ENCODE data around the gene CLPSL2. TPM values are rescaled to one million over a fixed set of nuclear protein-coding genes. Genes with fewer than 3 reads are reported as not detected.

Gene CLPSL2
- total RNA-seq, 2 donors from 2014 or later, result not detected

DNA sequence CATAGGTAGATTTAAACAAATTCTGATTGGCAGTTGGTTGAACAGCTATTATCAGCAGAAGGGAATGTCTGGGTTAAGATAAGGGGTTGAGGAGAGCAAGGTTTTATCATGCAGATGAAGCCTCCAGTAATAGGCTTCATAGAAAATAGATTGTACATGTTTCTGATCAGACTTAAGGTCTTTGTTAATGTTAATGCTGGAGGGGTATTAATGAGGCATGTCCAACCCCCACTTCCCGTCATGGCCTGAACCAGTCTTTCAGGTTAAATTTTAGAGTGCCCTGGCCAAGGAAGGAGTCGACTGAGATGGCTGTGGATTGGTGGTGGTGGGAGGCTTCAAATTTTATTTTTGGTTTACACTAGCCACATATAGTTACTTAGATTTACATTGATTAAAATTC lies 7.8 kb downstream of the CLPSL2 start:
- DNase-seq, result no peak
- Mint-ChIP-seq H3K27me3 (ENCODE audit: low read depth) (peaks cover 46% of the 10 kb centered on the region), H3K4me3 (no peak overlapping the region), H3K9me3 (no peaks in the 10 kb centered on the region), H3K36me3 (ENCODE audit: insufficient read depth in 2 of 2) (no peaks in the 10 kb centered on the region), H3K4me1 (ENCODE audit: low read depth) (no peaks in the 10 kb centered on the region), H3K27ac (no peak overlapping the region)
- ATAC-seq (replicated peaks in 1 of 2), result no peak

DNA sequence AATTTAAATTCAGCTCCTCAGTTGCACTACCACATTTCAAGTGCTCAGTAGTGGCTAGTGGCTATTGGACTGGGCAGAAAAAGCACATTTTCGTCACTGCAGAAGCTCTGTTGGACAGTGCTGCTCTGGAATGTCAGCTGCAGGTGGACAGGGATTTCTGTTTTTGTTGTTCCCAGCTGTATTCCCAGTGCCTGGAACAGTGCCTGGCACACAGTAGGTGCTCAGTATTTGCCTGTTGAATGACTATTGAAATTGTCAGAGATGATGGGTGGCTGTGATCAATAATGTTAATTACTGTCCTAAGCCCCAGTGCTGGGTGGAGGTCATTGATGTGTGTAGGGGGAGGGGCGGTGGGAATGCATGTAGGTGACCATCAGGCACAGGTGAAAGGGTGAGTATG lies 9.9 kb downstream of the CLPSL2 start:
- ATAC-seq (replicated peaks in 1 of 2) (no peak), DNase-seq (no peak)
- H3K4me1 Mint-ChIP-seq (ENCODE audit: low read depth), result no peaks in the 10 kb centered on the region
- H3K27ac Mint-ChIP-seq, result no peak overlapping the region
- no peaks in the 10 kb centered on the region for H3K36me3 Mint-ChIP-seq (ENCODE audit: insufficient read depth in 2 of 2)
- H3K4me3 Mint-ChIP-seq, result no peak overlapping the region
- H3K9me3 Mint-ChIP-seq, result no peaks in the 10 kb centered on the region
- peaks cover 61% of the 10 kb centered on the region for H3K27me3 Mint-ChIP-seq (ENCODE audit: low read depth)

DNA sequence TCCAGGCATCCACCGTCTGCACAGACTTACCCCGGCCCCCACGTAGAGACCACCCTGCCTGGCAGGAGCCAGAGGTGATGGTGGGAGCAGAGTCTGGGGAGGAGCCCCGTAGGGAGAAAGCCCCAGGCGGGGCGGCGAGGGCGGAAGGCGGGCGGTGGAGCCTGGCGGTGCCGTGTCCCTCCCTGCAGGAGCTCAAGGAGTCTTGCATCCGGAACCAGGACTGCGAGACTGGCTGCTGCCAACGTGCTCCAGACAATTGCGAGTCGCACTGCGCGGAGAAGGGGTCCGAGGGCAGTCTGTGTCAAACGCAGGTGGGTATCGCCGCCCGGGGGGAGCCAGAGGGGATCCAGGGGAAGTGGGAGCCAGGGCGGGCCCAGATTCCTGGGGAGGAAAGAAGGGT lies 10.4 kb downstream of the CLPSL2 start:
- peaks cover 59% of the 10 kb centered on the region for H3K27me3 Mint-ChIP-seq (ENCODE audit: low read depth)
- DNase-seq (no peak), ATAC-seq (replicated peaks in 1 of 2) (no peak)
- H3K27ac Mint-ChIP-seq, result no peak overlapping the region
- H3K4me3 Mint-ChIP-seq, result no peak overlapping the region
- H3K9me3 Mint-ChIP-seq, result no peaks in the 10 kb centered on the region
- no peaks in the 10 kb centered on the region for H3K4me1 Mint-ChIP-seq (ENCODE audit: low read depth)
- H3K36me3 Mint-ChIP-seq (ENCODE audit: insufficient read depth in 2 of 2), result no peaks in the 10 kb centered on the region

DNA sequence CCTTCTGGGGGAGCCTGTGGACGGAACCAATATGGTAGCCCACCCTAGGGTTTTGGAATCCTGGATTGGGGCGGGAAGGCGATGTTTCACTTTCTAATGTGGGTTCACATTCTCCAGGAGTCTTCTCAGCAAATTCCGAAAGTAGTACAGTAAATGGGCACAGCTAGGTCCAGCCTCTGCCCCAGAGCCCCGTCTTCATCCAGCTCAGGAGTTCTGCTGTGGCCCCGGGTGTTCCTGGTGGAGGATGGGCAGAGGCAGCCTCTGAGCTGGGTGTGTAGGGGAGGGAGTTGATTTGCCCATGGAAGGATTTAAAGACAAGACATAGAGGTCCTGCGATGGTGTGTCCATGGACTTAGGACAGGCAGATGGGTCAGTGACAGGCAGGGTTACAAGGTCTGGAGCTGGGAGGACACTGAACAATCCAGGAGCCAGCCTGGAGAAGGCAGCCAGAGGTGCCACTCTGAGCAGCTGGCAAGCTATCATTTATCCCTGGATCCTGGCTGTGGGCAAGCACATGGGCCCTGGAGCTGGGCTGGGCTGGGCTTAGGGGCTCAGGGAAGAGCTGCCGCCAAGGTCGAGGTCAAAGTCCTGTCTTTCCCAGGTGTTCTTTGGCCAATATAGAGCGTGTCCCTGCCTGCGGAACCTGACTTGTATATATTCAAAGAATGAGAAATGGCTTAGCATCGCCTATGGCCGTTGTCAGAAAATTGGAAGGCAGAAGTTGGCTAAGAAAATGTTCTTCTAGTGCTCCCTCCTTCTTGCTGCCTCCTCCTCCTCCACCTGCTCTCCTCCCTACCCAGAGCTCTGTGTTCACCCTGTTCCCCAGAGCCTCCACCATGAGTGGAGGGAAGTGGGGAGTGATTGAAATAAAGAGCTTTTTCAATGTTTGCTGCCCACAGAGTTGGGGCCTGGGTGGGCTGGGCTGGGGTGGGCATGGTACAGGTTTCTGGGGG lies 11.1 kb downstream of the CLPSL2 start:
- no peak for DNase-seq
- ATAC-seq (replicated peaks in 1 of 2), result no peak
- peaks cover 52% of the 10 kb centered on the region for H3K27me3 Mint-ChIP-seq (ENCODE audit: low read depth)
- H3K36me3 Mint-ChIP-seq (ENCODE audit: insufficient read depth in 2 of 2), result no peaks in the 10 kb centered on the region
- H3K27ac Mint-ChIP-seq, result no peak overlapping the region
- H3K9me3 Mint-ChIP-seq, result no peaks in the 10 kb centered on the region
- no peaks in the 10 kb centered on the region for H3K4me1 Mint-ChIP-seq (ENCODE audit: low read depth)
- H3K4me3 Mint-ChIP-seq, result no peak overlapping the region

DNA sequence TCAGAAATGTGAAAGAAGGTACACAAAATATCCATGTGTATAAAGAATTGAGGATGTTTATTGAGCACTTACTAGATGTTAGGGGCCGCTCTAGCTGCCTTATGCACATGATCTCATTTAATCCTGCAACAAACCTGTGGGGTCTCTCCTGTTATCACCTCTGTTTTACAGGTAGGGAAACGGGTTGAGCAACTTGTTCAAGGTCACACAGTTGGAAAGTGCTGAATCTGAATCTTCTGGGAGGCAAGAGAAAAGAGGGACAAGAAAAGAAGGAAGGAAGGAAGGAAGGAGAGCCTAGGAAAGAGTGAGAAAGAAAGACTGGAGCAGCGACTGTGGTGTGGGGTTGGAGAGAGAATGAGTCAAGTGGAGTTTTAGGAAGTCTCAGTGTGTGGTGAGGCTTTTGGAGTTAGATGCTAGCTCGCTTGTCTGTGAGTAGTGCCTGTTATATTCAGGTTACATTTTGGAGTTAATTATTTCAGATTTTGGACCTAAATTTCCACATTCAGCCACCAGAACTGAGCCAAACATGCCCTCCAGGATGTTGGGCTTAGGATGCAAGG lies 12.1 kb downstream of the CLPSL2 start:
- DNase-seq (no peak), ATAC-seq (replicated peaks in 1 of 2) (no peak)
- Mint-ChIP-seq H3K36me3 (ENCODE audit: insufficient read depth in 2 of 2) (no peaks in the 10 kb centered on the region), H3K27ac (no peak overlapping the region), H3K4me3 (no peak overlapping the region), H3K4me1 (ENCODE audit: low read depth) (no peaks in the 10 kb centered on the region), H3K27me3 (ENCODE audit: low read depth) (peaks cover 51% of the 10 kb centered on the region), H3K9me3 (no peaks in the 10 kb centered on the region)

DNA sequence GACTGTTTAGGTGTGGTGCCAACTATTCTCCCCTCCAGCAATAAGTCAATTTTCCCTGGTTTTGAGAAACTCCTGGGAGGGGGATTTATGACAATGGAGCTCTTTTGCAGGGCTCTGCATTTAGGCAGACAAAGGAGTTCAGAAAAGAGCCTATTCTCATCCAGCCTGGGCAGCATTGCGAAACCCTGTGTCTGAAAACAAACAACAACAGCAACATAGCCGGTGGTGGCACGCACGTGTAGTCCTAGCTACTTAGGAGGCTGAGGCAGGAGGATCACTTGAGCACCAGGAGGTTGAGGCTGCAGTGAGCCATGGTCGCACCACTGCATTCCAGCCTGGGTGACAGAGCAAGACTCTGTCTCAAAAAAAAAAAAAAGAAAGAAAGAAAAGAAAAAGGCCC lies 14.3 kb downstream of the CLPSL2 start:
- H3K9me3 Mint-ChIP-seq, result no peaks in the 10 kb centered on the region
- ATAC-seq (replicated peaks in 1 of 2) (no peak), DNase-seq (no peak)
- H3K27me3 Mint-ChIP-seq (ENCODE audit: low read depth), result peaks cover 44% of the 10 kb centered on the region
- no peak overlapping the region for H3K27ac Mint-ChIP-seq
- H3K4me1 Mint-ChIP-seq (ENCODE audit: low read depth), result no peaks in the 10 kb centered on the region
- no peak overlapping the region for H3K4me3 Mint-ChIP-seq
- no peaks in the 10 kb centered on the region for H3K36me3 Mint-ChIP-seq (ENCODE audit: insufficient read depth in 2 of 2)

DNA sequence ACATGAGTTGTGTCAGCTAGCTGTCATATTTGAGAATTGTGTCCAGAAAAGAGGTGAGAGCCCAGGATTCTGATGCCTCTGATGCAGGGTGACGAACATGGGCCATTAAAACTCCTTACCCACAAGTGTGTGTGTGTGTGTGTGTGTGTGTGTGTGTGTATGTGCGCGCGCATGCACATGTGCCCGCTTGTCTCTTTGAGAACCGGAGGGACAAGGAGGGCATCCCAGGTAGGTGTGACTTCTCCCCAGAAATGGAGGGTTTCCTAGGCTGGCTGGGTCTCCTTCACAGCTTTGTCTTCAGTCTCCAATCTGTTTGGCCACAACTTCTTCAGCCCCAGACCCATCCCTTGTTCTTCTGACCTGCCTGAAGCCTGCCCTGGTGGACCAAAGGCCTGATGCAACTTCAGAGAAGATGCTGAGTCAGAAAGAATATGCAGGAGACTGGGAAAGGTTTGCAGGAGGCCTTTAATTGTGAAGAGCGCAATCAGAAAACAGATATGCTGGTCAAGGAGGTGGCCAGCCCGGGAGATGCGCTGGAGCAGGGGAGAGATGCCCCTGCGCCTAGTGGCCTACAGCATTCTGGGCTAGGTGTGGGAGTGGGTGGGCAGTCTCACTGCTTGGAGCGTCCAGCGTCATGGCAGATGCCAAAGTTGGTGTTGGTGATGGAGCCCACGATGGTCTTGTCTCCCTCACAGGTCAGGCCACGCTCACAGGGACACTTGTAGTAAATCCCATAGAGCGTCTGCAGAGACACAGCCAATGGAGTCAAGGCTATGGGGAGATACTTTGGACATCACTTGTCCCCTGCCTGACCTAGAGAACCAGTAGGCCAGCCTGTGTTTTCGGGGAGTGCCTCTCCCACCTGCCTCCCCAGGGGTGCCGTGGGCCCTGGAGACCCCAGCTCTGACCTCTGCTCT lies 18.4 kb downstream of the CLPSL2 start:
- Mint-ChIP-seq H3K36me3 (ENCODE audit: insufficient read depth in 2 of 2) (no peaks in the 10 kb centered on the region), H3K4me1 (ENCODE audit: low read depth) (no peaks in the 10 kb centered on the region), H3K4me3 (no peak overlapping the region), H3K27ac (no peak overlapping the region), H3K27me3 (ENCODE audit: low read depth) (peaks cover 19% of the 10 kb centered on the region), H3K9me3 (no peaks in the 10 kb centered on the region)
- no peak for DNase-seq
- ATAC-seq (replicated peaks in 1 of 2), result no peak

DNA sequence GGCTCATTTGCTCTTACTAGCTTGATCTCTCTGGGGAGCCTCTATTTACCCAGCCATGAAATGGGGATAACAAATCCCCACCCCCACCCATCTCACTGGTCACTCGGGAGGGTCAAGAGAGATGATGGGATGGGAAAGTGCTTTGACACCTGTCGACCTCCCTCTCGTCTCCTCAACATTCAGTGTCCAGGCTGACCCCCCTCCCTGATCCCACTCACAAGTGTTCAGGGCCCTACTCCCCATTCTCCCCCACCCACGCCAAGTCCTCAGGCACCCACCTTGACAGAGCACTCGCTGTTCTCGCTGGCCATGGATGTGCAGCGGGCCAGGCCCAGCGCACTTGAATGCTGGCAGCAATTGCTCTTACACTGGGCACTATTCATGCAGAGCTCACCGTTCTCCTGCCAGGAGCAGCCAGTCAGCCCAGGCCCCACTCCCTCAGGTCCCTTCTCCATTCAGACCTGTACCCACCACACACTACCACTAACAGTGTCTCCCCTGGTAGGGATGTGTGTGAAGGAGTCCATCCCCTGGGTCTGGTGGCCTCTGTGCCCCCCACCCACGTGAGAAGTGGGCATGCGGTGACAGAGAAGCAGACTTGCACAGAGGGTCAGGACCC lies 19.2 kb downstream of the CLPSL2 start:
- ATAC-seq (replicated peaks in 1 of 2) (peak in 1 of 2 donors; percentile 13), DNase-seq (no peak)
- Mint-ChIP-seq H3K4me3 (no peak overlapping the region), H3K27me3 (ENCODE audit: low read depth) (peaks cover 13% of the 10 kb centered on the region), H3K27ac (no peak overlapping the region), H3K36me3 (ENCODE audit: insufficient read depth in 2 of 2) (no peaks in the 10 kb centered on the region), H3K4me1 (ENCODE audit: low read depth) (no peaks in the 10 kb centered on the region), H3K9me3 (no peaks in the 10 kb centered on the region)

DNA sequence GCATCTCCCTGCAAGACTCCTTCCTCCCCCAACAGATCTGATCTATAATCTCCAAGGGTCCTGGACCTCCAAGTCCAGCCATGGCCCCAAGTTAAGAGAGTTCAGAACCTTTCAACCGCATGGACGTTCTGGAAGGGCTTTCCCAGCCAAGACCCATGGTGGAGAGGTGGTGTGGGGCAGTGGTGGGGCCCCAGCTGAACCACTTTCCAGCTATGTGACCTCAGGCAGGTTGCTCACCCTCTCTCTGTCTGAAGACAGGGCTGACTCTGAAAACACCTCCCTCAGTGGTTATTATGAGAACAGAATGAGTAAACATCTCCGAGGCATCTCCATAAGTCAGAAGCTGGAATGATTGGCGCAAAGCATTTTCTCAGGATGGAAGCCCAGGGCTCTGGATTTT lies 19.8 kb downstream of the CLPSL2 start:
- no peak overlapping the region for H3K27ac Mint-ChIP-seq

DNA sequence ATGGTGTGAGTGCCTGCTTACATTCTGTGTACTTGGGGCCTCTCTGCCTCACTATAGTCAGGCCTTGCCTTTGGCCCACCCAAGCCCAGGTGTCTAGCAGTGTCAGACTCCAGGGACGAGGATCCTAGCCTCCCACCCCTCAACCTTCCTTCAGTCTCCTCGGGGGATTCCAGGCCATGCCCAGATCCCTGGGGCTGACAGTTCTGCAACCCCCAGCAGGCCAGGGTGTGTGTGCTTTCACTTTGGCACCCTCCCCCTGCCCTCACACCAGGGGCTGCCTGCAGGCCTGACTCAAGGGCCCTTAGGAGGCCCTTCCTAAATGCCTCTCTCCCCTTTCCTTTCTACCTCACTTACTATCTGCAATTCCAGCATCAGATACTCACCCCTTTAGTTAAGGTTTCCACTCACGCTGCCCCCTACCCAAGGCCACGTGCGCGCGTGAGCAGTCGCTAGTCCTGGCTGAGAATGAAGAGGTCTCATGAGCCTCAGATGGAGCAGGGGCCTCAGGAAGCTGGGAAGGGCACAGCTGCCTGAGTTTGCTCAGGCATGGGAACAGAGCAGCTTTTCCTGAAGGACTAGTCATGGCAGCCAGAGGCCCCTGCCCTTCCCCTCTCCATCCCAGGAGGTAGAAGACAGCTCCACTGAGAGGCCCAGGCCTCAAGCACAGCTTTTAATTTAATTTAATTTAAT lies 21.6 kb downstream of the CLPSL2 start:
- peaks cover 8% of the 10 kb centered on the region for H3K27me3 Mint-ChIP-seq (ENCODE audit: low read depth)
- no peak overlapping the region for H3K4me3 Mint-ChIP-seq
- no peaks in the 10 kb centered on the region for H3K36me3 Mint-ChIP-seq (ENCODE audit: insufficient read depth in 2 of 2)
- no peak overlapping the region for H3K27ac Mint-ChIP-seq
- H3K4me1 Mint-ChIP-seq (ENCODE audit: low read depth), result no peaks in the 10 kb centered on the region
- H3K9me3 Mint-ChIP-seq, result no peaks in the 10 kb centered on the region
- DNase-seq, result no peak
- no peak for ATAC-seq (replicated peaks in 1 of 2)

More for the DNA sequence above, 19.8 kb downstream of the CLPSL2 start:
- no peak for DNase-seq
- H3K9me3 Mint-ChIP-seq, result no peaks in the 10 kb centered on the region
- H3K4me1 Mint-ChIP-seq (ENCODE audit: low read depth), result no peaks in the 10 kb centered on the region
- H3K4me3 Mint-ChIP-seq, result no peak overlapping the region
- no peak for ATAC-seq (replicated peaks in 1 of 2)
- peaks cover 8% of the 10 kb centered on the region for H3K27me3 Mint-ChIP-seq (ENCODE audit: low read depth)
- H3K36me3 Mint-ChIP-seq (ENCODE audit: insufficient read depth in 2 of 2), result no peaks in the 10 kb centered on the region

DNA sequence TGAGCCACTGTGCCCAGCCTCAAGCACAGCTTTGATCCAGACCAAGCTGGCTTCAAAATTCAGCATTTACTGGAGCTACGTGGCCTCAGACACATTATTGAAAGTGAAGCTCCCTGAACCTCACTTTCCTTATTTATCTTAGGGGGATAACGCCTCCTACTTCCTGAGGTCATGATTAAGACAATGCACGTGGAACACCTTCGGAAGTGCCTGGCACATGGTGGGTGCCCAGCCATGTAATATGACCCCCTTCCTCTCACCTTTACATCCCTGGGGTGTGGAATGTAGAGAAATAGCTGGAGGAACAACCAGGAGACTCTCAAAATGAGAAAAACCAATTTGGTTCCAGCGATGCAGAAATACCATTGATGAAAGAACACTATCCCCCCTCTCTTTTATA lies 22.3 kb downstream of the CLPSL2 start:
- DNase-seq, result no peak
- no peak for ATAC-seq (replicated peaks in 1 of 2)
- no peaks in the 10 kb centered on the region for H3K36me3 Mint-ChIP-seq (ENCODE audit: insufficient read depth in 2 of 2)
- peaks cover 8% of the 10 kb centered on the region for H3K27me3 Mint-ChIP-seq (ENCODE audit: low read depth)
- no peak overlapping the region for H3K4me3 Mint-ChIP-seq
- no peaks in the 10 kb centered on the region for H3K4me1 Mint-ChIP-seq (ENCODE audit: low read depth)
- no peaks in the 10 kb centered on the region for H3K9me3 Mint-ChIP-seq
- no peak overlapping the region for H3K27ac Mint-ChIP-seq

DNA sequence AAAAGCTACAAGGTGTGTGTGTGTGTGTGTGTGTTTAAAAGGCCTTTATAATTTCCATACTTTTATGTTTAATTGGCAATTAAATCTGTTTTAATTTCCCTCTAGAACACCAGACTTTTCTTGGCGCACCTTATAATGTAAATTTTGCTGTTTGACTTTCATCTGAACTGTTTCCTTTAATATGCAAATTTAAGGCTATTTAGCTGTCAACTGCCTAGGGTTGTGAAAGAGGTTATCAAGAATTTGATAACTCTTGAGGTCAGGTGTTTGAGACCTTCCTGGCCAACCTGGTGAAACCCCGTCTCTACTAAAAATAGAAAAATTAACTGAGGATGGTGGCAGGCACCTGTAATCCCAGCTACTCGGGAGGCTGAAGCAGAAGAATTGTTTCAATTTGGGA lies 24.8 kb downstream of the CLPSL2 start:
- DNase-seq (no peak), ATAC-seq (replicated peaks in 1 of 2) (no peak)
- H3K27ac Mint-ChIP-seq, result no peak overlapping the region
- no peaks in the 10 kb centered on the region for H3K9me3 Mint-ChIP-seq
- H3K36me3 Mint-ChIP-seq (ENCODE audit: insufficient read depth in 2 of 2), result no peaks in the 10 kb centered on the region
- peaks cover 7% of the 10 kb centered on the region for H3K27me3 Mint-ChIP-seq (ENCODE audit: low read depth)
- H3K4me3 Mint-ChIP-seq, result no peak overlapping the region
- no peaks in the 10 kb centered on the region for H3K4me1 Mint-ChIP-seq (ENCODE audit: low read depth)
